ENCODE results near the gene ATP9A.

- TF ChIP-seq EZH2 (IDR thresholded peaks at IDR 0.05), result no peak
- TF ChIP-seq POLR2AphosphoS5 (IDR thresholded peaks at IDR 0.05; ENCODE audit: borderline replicate concordance, low read depth, low read length), result no peak
Measured at GRCh38 chr20:51547951-51548350, 220.2 kb downstream of the ATP9A start.

Data from SK-N-MC (cell line).